ENCODE data around the gene NLE1. TPM values are rescaled to one million over a fixed set of nuclear protein-coding genes. Genes with fewer than 3 reads are reported as not detected.

Gene NLE1
- total and polyA plus RNA-seq, 8 donors = 6.4 to 32.2 (median 14.3) TPM

DNA sequence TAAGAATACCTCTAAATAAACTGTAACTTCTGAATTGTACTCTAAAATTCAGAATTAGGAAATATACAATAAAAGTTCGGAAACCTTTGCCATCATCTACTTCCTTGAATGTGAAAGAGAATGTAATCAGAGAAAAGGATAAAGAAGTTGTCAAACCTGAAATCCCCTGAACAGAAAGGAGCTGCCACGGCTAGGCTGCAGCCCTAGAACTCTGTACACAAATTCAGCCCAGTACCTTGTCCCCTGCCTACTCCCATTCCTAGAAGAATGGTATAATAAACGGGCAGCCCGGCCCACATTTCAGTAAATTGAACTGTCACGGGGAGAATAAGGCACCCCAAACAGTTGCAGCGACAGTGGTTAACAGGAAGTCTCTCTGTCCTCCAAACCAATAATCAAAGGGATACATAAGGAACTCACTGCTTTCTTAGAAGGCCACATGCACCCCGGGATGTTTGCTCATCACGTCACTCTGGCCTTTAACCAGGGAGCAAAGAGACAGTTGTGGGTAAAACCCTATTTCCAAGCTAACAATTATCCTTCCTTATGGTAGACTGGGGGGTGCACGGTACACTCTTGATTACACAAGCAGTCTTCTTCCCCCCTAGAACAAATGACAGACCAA lies 54.3 kb downstream of the NLE1 start:
- TF ChIP-seq, protein P1, sequence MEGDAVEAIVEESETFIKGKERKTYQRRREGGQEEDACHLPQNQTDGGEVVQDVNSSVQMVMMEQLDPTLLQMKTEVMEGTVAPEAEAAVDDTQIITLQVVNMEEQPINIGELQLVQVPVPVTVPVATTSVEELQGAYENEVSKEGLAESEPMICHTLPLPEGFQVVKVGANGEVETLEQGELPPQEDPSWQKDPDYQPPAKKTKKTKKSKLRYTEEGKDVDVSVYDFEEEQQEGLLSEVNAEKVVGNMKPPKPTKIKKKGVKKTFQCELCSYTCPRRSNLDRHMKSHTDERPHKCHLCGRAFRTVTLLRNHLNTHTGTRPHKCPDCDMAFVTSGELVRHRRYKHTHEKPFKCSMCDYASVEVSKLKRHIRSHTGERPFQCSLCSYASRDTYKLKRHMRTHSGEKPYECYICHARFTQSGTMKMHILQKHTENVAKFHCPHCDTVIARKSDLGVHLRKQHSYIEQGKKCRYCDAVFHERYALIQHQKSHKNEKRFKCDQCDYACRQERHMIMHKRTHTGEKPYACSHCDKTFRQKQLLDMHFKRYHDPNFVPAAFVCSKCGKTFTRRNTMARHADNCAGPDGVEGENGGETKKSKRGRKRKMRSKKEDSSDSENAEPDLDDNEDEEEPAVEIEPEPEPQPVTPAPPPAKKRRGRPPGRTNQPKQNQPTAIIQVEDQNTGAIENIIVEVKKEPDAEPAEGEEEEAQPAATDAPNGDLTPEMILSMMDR (IDR thresholded peaks at IDR 0.05) = no peak
- peaks cover 5 to 13% (median 10%) of the 10 kb centered on the region in 3 donors for H3K4me1 ChIP-seq
- H3K9me3 ChIP-seq = no peaks in the 10 kb centered on the region
- 3 to 6% methylated on average over 9 of the region's 9 CpGs for WGBS, 2 donors
- intact Hi-C loops (cut with DNase I) = no loop called here
- DNase-seq = peak in 3 of 6 donors; percentile 16 to 30 (median 21)
- no peaks in the 10 kb centered on the region for H3K36me3 ChIP-seq
- H3K4me3 ChIP-seq = peak overlapping the region; percentile 41 to 98 (median 87)
- no peak for FAIRE-seq
- peak overlapping the region; percentile 66 to 94 (median 81) for H3K27ac ChIP-seq
- no peaks in the 10 kb centered on the region for H3K27me3 ChIP-seq
- ATAC-seq = peak; percentile 7 to 44 (median 34)

DNA sequence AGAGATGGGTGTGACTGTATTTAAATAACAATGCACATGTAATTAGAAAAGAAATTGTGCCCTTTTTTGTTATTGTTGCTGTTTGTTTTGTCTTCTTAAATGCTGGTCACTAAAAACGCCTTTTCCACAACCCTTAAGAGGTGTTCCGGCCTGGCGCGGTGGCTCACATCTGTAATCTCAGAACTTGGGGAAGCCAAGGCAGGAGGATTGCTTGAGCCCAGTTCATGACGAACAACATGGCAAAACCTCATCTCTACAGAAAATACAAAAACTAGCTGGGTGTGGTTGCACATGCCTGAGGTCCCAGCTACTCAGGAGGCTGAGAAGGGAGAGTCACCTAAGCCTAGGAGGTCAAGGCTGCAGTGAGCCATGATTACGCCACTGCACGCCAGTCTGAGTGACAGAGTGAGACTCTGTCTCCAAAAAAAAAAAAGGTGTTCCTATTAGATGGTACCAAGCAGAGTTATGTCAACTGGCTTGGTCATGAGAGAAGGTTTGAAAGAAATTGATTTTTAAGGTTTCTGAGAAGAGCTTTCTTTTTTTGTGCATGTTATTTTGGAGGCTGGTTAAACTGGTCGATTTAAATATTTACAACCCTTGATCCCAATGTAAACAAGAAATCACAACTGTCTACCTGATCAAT lies 55.1 kb downstream of the NLE1 start:
- TF ChIP-seq, protein P1 (IDR thresholded peaks at IDR 0.05) = no peak
- peak overlapping the region in 2 of 4 donors; percentile 93 to 94 for H3K27ac ChIP-seq
- peaks cover 9 to 19% (median 18%) of the 10 kb centered on the region in 3 donors for H3K4me1 ChIP-seq
- no peak for ATAC-seq
- no peaks in the 10 kb centered on the region for H3K9me3 ChIP-seq
- no peaks in the 10 kb centered on the region for H3K36me3 ChIP-seq
- 52 to 58% methylated on average over 8 of the region's 8 CpGs for WGBS, 2 donors
- no peak for DNase-seq
- no peaks in the 10 kb centered on the region for H3K27me3 ChIP-seq
- intact Hi-C loops (cut with DNase I) = no loop called here
- FAIRE-seq = no peak
- peak overlapping the region in 1 of 4 donors; percentile 91 for H3K4me3 ChIP-seq

DNA sequence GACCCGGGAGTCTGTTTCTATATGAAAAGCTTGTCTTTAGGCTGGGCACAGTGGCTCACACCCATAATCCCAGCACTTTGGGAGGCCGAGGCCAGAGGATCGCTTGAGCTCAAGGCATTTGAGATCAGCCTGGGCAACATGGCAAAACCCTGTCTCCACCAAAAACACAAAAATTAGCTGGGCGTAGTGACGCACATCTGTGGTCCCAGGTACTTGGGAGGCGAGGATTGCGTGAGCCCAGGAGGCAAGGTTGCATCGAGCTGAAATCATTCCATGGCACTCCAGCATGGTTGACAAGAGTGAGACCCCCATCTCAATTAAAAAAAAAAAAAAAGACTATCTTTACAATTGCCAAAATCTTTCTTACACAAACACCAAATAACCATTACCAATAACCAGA lies 55.9 kb downstream of the NLE1 start:
- TF ChIP-seq, protein P1 (IDR thresholded peaks at IDR 0.05) = no peak
- no peak overlapping the region for H3K27ac ChIP-seq
- no peaks in the 10 kb centered on the region for H3K27me3 ChIP-seq
- intact Hi-C loops (cut with DNase I) = no loop called here
- no peaks in the 10 kb centered on the region for H3K36me3 ChIP-seq
- no peaks in the 10 kb centered on the region for H3K9me3 ChIP-seq
- DNase-seq = no peak
- ATAC-seq = no peak
- H3K4me1 ChIP-seq = peaks cover 13 to 25% (median 24%) of the 10 kb centered on the region in 3 donors
- 97% methylated on average over 8 of the region's 8 CpGs for WGBS, 2 donors
- no peak overlapping the region for H3K4me3 ChIP-seq
- FAIRE-seq = no peak

DNA sequence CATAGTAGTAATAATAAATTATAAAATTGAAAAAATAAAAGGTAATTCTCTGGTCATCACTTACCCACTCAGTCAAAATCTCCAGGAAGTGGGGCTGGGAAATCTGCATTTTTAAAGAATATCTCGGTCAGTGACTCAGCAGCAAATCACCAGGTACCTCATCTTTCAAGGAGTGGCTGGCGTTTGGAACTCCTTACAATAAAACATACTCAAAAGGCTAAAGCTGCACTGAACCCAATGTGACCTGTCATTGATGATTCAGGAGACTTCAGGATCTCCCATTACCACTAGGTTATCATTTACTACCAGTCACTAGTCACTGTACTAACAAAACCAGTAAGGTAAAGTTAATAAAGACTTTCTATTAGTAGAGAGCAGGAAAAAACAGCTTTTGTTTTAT lies 57.1 kb downstream of the NLE1 start:
- DNase-seq (no peak), ATAC-seq (no peak), FAIRE-seq (no peak)
- no peaks in the 10 kb centered on the region for H3K36me3 ChIP-seq
- no peaks in the 10 kb centered on the region for H3K27me3 ChIP-seq
- intact Hi-C loops (cut with DNase I) = no loop called here
- H3K4me3 ChIP-seq = no peak overlapping the region
- peaks cover 13 to 25% (median 24%) of the 10 kb centered on the region in 3 donors for H3K4me1 ChIP-seq
- no peak overlapping the region for H3K27ac ChIP-seq
- H3K9me3 ChIP-seq = no peaks in the 10 kb centered on the region
- TF ChIP-seq, protein P1 (IDR thresholded peaks at IDR 0.05) = no peak
- WGBS, 2 donors = 80 to 85% methylated on average over 2 of the region's 2 CpGs

DNA sequence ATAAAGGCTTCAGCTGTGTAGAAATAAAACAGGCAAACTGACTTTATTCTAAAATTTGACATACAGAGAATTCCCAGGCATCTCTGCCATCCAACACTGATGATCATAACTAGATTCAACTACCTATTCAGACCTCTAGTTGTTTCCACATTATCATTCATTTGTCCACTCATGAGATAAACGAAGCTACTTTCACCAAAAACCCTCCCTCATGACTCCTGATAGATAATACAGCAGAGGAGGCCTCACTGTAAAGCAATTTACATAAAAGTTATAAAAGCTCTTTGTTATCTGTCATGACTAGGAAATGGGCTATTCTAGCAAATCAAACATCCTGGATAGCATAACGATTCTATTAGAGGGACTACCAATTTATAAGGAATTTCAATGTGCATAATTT lies 59.0 kb downstream of the NLE1 start:
- ATAC-seq (no peak), DNase-seq (no peak), FAIRE-seq (no peak)
- WGBS, 2 donors = 71 to 82% methylated on average over 2 of the region's 2 CpGs
- TF ChIP-seq, protein P1 (IDR thresholded peaks at IDR 0.05) = no peak
- Histone ChIP-seq H3K9me3 (no peaks in the 10 kb centered on the region), H3K4me1 (peaks cover 13 to 25% (median 24%) of the 10 kb centered on the region in 3 donors), H3K4me3 (no peak overlapping the region), H3K27ac (no peak overlapping the region), H3K36me3 (no peaks in the 10 kb centered on the region), H3K27me3 (no peaks in the 10 kb centered on the region)
- intact Hi-C loops (cut with DNase I) = no loop called here
